IPS-18c (cell line): ENCODE results near the gene POU2F2.

Source experiments
- H3K4me3 ChIP-seq: 2 replicates; pipeline ENCODE4 v1.7.0; 2013; ENCODE audit warnings: low read depth, mild to moderate bottlenecking, low read length, moderate library complexity; ENCODE audit not compliant: insufficient read depth
- H3K9me3 ChIP-seq: one replicate; pipeline ENCODE4 v1.6.1; 2013; ENCODE audit warnings: mild to moderate bottlenecking, low read length, moderate library complexity; ENCODE audit not compliant: control insufficient read depth, insufficient read depth

POU2F2 gene

GRCh38 chr19:42079276-42079669, 53.0 kb downstream of the POU2F2 start:
- no peaks in the 10 kb centered on the region for H3K9me3 ChIP-seq
- no peak overlapping the region for H3K4me3 ChIP-seq

- Histone ChIP-seq H3K4me3 (no peak overlapping the region), H3K9me3 (no peaks in the 10 kb centered on the region)
Measured at GRCh38 chr19:42078538-42079275, 53.5 kb downstream of the POU2F2 start.

GRCh38 chr19:42078058-42078457, 54.2 kb downstream of the POU2F2 start:
- no peaks in the 10 kb centered on the region for H3K9me3 ChIP-seq
- peak overlapping the region; percentile 28; the same call in 1 of the 2 replicates for H3K4me3 ChIP-seq

- peak overlapping the region; percentile 94 for H3K4me3 ChIP-seq
- H3K9me3 ChIP-seq, result no peaks in the 10 kb centered on the region
Measured at GRCh38 chr19:42076380-42076944, 55.8 kb downstream of the POU2F2 start.

- Histone ChIP-seq H3K9me3 (no peaks in the 10 kb centered on the region), H3K4me3 (peak within 1 kb of the TSS; percentile 94)
Measured at GRCh38 chr19:42075616-42076379, 56.4 kb downstream of the POU2F2 start, which contains the start of gene ZNF574. TSS of gene ZNF574 (plus strand) at chr19:42076166. CDS start at chr19:42078607, 2,441 bp downstream.

- H3K9me3 ChIP-seq, result no peaks in the 10 kb centered on the region
- peak overlapping the region; percentile 89 for H3K4me3 ChIP-seq
Measured at GRCh38 chr19:42075364-42075615, 57.0 kb downstream of the POU2F2 start.

- no peaks in the 10 kb centered on the region for H3K9me3 ChIP-seq
- H3K4me3 ChIP-seq, result peak overlapping the region; percentile 89
Measured at GRCh38 chr19:42074513-42075363, 57.5 kb downstream of the POU2F2 start.

- H3K4me3 ChIP-seq, result no peak overlapping the region
- H3K9me3 ChIP-seq, result peaks cover 2% of the 10 kb centered on the region
Measured at GRCh38 chr19:42071247-42071646, 61.0 kb downstream of the POU2F2 start.

- H3K9me3 ChIP-seq, result peaks cover 2% of the 10 kb centered on the region
- H3K4me3 ChIP-seq, result peak within 1 kb of the TSS; percentile 69
Measured at GRCh38 chr19:42069619-42070351, 62.5 kb downstream of the POU2F2 start, which contains the start of gene GRIK5. TSS of gene GRIK5 (minus strand) at chr19:42070206. CDS start at chr19:42065770, 4,436 bp downstream.

- H3K4me3 ChIP-seq, result peak overlapping the region; percentile 69
Measured at GRCh38 chr19:42068756-42069571, 63.3 kb downstream of the POU2F2 start.

GRCh38 chr19:42068361-42068755, 63.9 kb downstream of the POU2F2 start:
- peaks cover 2% of the 10 kb centered on the region for H3K9me3 ChIP-seq
- H3K4me3 ChIP-seq, result peak overlapping the region; percentile 69

More at GRCh38 chr19:42068756-42069571, 63.3 kb downstream of the POU2F2 start:
- H3K9me3 ChIP-seq, result peaks cover 2% of the 10 kb centered on the region

- Histone ChIP-seq H3K9me3 (peaks cover 2% of the 10 kb centered on the region), H3K4me3 (peak overlapping the region; percentile 69; the same call in 1 of the 2 replicates)
Measured at GRCh38 chr19:42067315-42067888, 64.8 kb downstream of the POU2F2 start.

- H3K9me3 ChIP-seq, result peaks cover 2% of the 10 kb centered on the region
- H3K4me3 ChIP-seq, result no peak overlapping the region
Measured at GRCh38 chr19:42066075-42066754, 66.0 kb downstream of the POU2F2 start.

GRCh38 chr19:42065511-42065910, 66.7 kb downstream of the POU2F2 start:
- H3K4me3 ChIP-seq, result no peak overlapping the region

GRCh38 chr19:42065051-42065450, 67.2 kb downstream of the POU2F2 start:
- peaks cover 2% of the 10 kb centered on the region for H3K9me3 ChIP-seq
- no peak overlapping the region for H3K4me3 ChIP-seq

More at GRCh38 chr19:42065511-42065910, 66.7 kb downstream of the POU2F2 start:
- peaks cover 2% of the 10 kb centered on the region for H3K9me3 ChIP-seq
